GM19395 (cell line): ENCODE data around the gene MGAT4B.
"Not testable (repeated sequence)": the region's sequence is repeated elsewhere in the genome, so short reads cannot be mapped to it uniquely, and the experiment has no call there.

Experiments
- ATAC-seq: cut with Tn5 transposase; IDR thresholded peaks from one replicate; pipeline ENCODE4 v1.9.1; 2021; ENCODE audit warnings: mild to moderate bottlenecking, moderate library complexity; ENCODE audit not compliant: unreplicated experiment

MGAT4B gene

GRCh38 chr5:179806250-179807048 is at the start of gene MGAT4B:
Gene MGAT4B (minus strand): TSS chr5:179806866. CDS start chr5:179806583, 283 bp downstream.
- ATAC-seq: peak; percentile 64

- ATAC-seq: no peak
Measured at GRCh38 chr5:179854356-179854755, 47.7 kb upstream of the MGAT4B start.

DNA sequence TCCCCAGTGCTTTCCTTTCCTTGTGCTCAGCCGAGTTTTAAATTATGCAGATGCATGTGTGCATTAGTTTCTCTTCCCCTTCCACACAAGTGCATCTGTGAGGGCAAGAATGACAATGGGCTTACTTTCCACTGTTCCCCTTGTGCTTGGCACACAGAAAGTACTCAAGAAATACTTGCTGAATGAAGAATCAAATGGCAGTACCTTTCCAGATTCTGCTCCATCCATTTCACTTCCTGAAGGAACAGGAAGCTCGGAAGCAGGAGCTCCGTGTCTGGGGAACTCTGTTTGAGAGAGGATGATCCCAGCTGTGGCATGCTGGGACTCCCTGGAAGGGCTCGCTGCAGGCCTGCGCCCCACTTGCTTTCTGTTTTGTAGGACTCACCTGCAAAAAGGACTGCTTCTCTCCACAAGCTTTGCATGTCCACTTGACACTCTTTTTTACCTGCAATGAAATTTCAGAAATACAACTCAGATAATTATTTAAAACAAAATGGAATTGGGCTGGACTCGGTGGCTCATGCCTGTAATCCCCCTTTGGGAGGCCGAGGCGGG is 46.4 kb upstream of the MGAT4B start:
- peak; percentile 94 for ATAC-seq

DNA sequence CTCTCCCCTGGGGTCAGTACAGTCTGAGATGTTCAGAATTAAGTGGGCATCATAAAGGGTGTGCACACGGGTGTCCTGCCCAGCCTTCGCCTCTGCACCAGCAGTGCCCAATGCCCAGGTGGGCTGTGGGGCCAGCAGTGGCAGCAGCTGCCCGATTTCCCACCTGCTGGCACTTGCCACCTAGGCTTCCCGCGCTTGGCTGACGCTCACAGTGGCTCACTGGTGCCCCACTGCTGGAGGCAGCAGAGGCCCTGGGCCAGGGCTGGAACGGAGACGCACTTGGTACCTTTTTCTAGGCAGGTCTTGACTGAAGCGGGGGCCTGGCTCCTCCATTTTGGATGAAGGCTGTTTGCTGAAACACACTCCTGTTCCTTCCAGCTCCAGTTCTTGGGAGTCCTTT is 35.0 kb upstream of the MGAT4B start:
- ATAC-seq: no peak

- no peak for ATAC-seq
Measured at GRCh38 chr5:179840766-179841165, 34.1 kb upstream of the MGAT4B start.

DNA sequence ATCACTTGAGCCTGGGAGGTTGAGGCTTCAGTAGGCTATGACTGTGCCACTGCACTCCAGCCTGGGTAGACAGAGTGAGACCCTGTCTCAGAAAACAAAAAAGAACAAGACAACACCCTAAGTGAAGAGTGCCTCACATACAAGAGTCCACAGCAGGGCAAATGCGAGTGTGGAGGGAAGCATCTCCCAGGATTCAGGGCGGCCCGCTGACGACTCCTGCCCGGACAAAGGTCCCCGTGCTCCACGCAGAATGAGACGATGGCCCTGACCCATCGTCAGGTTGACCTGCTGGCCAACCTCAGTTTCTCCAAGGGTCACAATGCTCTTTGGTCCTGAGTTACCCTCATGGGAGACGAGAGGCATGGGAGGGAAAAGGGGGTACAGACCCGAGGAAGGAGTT is 33.7 kb upstream of the MGAT4B start:
- ATAC-seq: no peak

DNA sequence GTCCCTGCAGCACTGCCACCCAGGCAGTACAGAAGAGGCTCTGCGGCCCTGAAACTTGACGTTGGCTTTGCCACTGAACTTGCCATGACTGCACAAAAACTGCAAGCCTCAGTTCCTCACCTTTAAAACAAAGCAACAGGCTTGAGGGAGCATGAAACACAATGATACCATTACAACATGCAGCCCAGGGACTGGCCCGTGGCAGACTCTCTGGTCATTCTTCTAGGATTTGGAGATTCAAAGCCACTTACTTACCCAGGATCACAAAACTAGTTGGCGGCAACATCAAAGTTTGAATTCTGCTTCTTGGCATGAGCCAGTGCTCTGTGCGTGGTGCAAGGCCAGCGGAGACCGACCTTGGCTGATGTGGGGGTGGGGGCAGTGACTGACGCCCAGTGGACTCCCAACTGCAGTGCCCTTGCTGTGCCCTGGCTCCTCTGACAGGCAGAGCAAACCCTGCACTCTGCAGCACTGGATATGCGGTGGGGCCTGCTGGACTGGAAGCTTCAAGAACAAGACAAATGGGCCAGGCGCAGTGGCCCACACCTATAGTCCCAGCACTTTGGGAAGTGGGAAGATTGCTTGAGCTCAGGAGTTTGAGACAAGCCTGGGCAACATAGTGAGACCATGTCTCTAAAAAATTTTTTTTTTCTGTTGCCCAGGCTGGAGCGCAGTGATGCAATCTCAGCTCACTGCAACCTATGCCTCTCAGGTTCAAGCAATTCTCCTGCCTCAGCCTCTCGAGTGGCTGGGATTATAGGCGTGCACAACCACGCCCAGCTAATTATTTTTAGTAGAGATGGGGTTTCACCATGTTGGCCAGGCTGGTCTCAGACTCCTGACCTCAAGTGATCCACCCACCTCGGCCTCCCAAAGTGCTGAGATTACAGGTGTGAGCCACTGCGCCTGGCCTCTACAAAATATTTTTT is 32.9 kb upstream of the MGAT4B start:
- no peak for ATAC-seq

- ATAC-seq: no peak
Measured at GRCh38 chr5:179837076-179838011, 30.7 kb upstream of the MGAT4B start.

DNA sequence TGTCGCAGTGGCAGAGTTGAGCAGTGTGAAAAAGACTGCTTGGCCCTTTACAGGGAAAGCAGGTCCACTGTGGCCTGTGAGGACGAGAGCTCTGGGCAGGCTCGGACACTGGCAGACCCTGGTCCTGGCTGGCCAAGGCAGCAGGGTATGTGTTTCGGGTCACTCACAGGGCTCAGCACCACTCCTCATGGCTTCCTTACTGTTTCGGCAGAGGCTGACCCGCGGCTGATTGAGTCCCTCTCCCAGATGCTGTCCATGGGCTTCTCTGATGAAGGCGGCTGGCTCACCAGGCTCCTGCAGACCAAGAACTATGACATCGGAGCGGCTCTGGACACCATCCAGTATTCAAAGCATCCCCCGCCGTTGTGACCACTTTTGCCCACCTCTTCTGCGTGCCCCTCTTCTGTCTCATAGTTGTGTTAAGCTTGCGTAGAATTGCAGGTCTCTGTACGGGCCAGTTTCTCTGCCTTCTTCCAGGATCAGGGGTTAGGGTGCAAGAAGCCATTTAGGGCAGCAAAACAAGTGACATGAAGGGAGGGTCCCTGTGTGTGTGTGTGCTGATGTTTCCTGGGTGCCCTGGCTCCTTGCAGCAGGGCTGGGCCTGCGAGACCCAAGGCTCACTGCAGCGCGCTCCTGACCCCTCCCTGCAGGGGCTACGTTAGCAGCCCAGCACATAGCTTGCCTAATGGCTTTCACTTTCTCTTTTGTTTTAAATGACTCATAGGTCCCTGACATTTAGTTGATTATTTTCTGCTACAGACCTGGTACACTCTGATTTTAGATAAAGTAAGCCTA is 29.8 kb upstream of the MGAT4B start:
- ATAC-seq: peak; percentile 70

DNA sequence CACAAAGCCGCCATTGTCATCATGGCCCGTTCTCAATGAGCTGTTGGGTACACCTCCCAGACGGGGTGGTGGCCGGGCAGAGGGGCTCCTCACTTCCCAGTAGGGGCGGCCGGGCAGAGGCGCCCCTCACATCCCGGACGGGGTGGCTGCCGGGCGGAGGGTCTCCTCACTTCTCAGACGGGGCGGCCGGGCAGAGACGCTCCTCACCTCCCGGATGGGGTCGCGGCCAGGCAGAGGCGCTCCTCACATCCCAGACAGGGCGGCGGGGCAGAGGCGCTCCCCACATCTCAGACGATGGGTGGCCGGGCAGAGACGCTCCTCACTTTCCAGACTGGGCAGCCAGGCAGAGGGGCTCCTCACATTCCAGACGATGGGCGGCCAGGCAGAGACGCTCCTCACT is 28.2 kb upstream of the MGAT4B start:
- ATAC-seq: not testable (repeated sequence)

- ATAC-seq: no peak
Measured at GRCh38 chr5:179834120-179834519, 27.5 kb upstream of the MGAT4B start.

- no peak for ATAC-seq
Measured at GRCh38 chr5:179833709-179834070, 27.0 kb upstream of the MGAT4B start.

GRCh38 chr5:179833056-179833708 is 26.5 kb upstream of the MGAT4B start:
- no peak for ATAC-seq

DNA sequence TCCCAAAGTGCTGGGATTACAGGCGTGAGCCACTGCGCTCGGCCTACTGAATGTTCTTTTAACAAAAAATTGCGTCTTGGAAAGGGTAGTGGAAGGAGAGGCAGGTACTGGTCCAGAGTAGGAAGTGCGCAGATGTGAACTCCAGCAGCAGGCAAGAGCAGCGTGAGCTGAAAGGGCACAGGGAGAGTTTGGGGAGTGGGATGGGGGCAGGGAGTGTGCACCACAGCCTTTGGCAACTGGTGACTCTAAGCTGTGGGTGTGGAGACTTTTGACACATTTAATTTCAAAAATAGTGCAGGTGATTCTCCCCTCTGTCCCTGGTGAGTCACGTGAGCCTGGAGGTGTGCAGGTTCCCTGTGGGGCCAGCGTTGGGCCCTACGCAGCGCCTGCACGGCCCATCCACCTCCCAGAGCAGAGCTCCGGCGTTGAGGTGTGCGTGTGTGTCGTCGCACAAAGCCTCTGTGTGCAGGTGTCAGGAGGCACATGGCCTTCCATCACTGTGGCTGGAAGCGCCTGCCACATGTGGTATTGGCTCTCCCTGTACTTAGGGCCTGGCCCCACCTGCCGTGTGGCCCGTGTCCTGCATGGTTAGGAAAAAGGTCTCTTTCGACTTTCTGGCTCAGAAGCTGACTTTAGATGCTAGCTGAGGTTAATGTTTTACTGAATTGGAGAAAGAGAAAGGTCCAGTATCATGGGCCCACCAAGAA is 25.5 kb upstream of the MGAT4B start:
- no peak for ATAC-seq

DNA sequence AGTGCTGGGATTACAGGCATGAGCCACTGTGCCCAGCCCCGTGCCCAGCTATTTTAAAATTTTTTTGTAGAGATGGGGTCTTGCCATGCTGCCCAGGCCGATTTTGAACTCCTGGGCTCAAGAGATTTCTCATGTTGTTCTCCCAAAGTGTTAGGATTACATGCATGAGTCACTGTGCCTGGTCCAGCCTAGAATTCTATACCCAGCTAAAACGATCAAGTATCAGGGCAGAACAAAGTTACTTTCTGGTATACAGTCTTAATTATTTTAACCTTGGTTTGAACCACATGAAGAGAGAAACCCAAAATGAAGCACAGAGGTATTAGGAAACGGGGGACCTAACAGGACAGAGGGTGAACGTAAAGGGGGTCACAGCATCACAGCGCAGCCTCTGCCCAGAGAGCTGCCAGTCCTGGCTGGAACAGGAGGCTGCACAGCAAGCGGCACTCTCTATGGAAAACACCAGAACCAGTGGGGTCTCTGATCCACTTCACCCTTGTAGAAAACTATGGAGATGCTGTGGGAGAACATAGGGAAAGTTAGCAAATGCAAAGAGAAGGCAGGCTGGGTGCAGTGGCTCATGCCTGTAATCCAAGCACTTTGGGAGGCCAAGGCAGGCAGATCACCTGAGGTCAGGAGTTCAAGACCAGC is 24.3 kb upstream of the MGAT4B start:
- no peak for ATAC-seq

DNA sequence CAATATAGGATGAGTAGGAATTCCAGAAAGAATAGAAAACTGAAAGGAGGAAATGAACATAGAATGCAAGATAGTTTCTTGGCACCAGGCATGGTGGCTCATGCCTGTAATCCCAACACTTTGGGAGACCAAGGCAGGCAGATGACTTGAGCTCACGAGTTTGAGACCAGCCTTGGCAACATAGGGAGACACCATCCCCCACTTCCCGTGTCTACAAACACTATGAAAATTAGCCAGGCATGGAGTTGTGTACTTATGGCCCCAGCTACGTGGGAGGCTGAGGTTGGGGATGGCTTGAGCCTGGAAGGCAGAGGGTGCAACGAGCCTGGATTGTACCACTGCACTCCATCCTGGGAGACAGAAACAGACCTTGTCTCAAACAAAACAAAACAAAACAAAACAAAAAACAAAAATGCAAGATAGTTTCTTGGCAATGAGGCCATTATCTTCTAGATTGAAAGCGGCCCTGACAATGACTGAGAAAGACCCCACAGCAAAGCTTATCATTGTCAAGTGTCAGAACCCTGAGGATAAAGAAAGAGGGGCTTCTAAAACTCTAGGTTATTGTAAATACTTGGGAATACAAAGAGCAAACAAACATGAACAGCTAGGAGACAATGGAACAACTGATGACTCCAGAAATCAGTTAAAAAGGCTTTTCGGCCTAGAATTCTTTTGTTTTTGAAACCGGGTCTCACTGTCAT is 23.2 kb upstream of the MGAT4B start:
- no peak for ATAC-seq

- no peak for ATAC-seq
Measured at GRCh38 chr5:179828756-179829421, 22.2 kb upstream of the MGAT4B start.
